ENCODE measurements around the gene ANKRD55.

GRCh38 chr5:56253924-56254323, 20.8 kb upstream of the ANKRD55 start:
- TF ChIP-seq POLR2A (IDR thresholded peaks at IDR 0.05) (no peak), CTCF (IDR thresholded peaks at IDR 0.05) (no peak), POLR2AphosphoS5 (IDR thresholded peaks at IDR 0.05) (no peak)

Measured in transverse colon (tissue), 4 donors.